ENCODE results near the gene PALLD. TPM values are rescaled to one million over a fixed set of nuclear protein-coding genes. Genes with fewer than 3 reads are reported as not detected.

PALLD gene
- total and polyA plus RNA-seq, 2 of the 13 experiments (the other 11 are each of a cell fraction or from before 2014, with no cell fraction given): 0.50 to 1.5 TPM

DNA sequence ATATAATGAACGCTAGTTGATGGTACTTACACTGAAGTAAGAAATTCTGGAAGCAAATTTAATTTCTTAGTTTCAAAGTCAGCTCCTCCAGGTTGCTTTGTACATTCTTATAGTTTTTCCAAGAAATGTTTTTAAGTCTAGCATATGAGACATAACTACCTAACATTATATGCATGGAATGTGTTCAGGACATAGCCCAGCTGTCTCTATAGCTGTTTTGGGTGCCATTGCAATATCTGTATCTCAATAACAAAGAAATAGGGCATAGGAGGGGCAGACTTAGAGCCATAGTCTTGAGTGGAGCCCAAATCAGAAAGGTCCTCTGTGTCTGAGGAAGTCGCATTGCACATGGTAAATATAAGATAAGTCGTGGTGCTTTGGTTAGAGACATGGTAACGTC, 369.8 kb downstream of the PALLD start (continued):
- TF ChIP-seq, protein P1, sequence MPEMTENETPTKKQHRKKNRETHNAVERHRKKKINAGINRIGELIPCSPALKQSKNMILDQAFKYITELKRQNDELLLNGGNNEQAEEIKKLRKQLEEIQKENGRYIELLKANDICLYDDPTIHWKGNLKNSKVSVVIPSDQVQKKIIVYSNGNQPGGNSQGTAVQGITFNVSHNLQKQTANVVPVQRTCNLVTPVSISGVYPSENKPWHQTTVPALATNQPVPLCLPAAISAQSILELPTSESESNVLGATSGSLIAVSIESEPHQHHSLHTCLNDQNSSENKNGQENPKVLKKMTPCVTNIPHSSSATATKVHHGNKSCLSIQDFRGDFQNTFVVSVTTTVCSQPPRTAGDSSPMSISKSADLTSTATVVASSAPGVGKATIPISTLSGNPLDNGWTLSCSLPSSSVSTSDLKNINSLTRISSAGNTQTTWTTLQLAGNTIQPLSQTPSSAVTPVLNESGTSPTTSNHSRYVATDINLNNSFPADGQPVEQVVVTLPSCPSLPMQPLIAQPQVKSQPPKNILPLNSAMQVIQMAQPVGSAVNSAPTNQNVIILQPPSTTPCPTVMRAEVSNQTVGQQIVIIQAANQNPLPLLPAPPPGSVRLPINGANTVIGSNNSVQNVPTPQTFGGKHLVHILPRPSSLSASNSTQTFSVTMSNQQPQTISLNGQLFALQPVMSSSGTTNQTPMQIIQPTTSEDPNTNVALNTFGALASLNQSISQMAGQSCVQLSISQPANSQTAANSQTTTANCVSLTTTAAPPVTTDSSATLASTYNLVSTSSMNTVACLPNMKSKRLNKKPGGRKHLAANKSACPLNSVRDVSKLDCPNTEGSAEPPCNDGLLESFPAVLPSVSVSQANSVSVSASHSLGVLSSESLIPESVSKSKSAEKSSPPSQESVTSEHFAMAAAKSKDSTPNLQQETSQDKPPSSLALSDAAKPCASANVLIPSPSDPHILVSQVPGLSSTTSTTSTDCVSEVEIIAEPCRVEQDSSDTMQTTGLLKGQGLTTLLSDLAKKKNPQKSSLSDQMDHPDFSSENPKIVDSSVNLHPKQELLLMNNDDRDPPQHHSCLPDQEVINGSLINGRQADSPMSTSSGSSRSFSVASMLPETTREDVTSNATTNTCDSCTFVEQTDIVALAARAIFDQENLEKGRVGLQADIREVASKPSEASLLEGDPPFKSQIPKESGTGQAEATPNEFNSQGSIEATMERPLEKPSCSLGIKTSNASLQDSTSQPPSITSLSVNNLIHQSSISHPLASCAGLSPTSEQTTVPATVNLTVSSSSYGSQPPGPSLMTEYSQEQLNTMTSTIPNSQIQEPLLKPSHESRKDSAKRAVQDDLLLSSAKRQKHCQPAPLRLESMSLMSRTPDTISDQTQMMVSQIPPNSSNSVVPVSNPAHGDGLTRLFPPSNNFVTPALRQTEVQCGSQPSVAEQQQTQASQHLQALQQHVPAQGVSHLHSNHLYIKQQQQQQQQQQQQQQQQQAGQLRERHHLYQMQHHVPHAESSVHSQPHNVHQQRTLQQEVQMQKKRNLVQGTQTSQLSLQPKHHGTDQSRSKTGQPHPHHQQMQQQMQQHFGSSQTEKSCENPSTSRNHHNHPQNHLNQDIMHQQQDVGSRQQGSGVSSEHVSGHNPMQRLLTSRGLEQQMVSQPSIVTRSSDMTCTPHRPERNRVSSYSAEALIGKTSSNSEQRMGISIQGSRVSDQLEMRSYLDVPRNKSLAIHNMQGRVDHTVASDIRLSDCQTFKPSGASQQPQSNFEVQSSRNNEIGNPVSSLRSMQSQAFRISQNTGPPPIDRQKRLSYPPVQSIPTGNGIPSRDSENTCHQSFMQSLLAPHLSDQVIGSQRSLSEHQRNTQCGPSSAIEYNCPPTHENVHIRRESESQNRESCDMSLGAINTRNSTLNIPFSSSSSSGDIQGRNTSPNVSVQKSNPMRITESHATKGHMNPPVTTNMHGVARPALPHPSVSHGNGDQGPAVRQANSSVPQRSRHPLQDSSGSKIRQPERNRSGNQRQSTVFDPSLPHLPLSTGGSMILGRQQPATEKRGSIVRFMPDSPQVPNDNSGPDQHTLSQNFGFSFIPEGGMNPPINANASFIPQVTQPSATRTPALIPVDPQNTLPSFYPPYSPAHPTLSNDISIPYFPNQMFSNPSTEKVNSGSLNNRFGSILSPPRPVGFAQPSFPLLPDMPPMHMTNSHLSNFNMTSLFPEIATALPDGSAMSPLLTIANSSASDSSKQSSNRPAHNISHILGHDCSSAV (CRISPR knock-in tag; IDR thresholded peaks at IDR 0.05; ENCODE audit: borderline replicate concordance): no peak

DNA sequence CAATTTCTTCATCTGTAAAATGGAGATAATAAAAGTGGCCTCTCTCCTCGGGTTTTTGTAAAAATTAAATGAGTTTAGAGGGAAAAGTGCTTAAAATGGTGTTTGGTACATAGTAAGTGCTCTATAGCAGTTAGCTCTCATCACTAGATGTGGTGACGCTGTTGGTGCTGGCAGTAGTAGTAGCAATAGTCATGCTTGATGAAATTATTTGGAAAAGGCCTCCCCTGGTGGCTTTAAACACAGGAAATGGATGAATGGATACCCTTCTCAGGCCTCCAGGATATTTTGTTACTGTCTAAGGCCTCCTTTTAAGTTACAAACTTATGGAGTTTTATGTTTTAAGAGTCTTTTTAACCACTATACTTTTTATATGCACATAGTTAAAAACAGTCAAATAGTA, 370.3 kb downstream of the PALLD start:
- no peak overlapping the region for H3K27ac ChIP-seq (ENCODE audit: extremely low read length, insufficient read depth, low read length)
- no peak for ATAC-seq
- no peak overlapping the region for H2AFZ ChIP-seq (ENCODE audit: low read length)
- WGBS (ENCODE audit: low lambda C conversion rate): 84% methylated on average over 2 of the region's 2 CpGs
- H3K79me2 ChIP-seq (ENCODE audit: insufficient read depth, low read length): no peaks in the 10 kb centered on the region
- no peaks in the 10 kb centered on the region for H3K27me3 ChIP-seq (ENCODE audit: control insufficient read depth in 1 of 2, insufficient read depth in 2 of 2, low read length in 2 of 2)
- H4K20me1 ChIP-seq (ENCODE audit: insufficient read depth, low read length): no peaks in the 10 kb centered on the region
- intact Hi-C loops (cut with micrococcal nuclease; ENCODE audit: unreplicated experiment) (no loop called here), in situ Hi-C loops (cut with HindIII; ENCODE audit: extremely low pct_ligation_motif_present, low pct_unique_long_range_greater_than_20kb) (no loop called here)
- ChIA-PET POLR2A (no interaction called here), CTCF (ENCODE audit: low intra/inter-chr PET ratio, low total read pairs) (no interaction called here)
- H3K4me3 ChIP-seq (replicated peaks in 1 of 3; ENCODE audit: insufficient read depth in 1 of 3, low read depth in 2 of 3, low read length in 3 of 3): no peak overlapping the region
- no peaks in the 10 kb centered on the region; a peak in 1 of 5 replicates for H3K36me3 ChIP-seq (replicated peaks in 1 of 2; ENCODE audit: control insufficient read depth in 1 of 2, insufficient read depth in 2 of 2, low read length in 2 of 2)
- FAIRE-seq: no peak
- H3K9me3 ChIP-seq (ENCODE audit: low read length): no peaks in the 10 kb centered on the region
- H3K9ac ChIP-seq (ENCODE audit: insufficient read depth, low read depth, low read length): no peak overlapping the region
- DNase-seq (ENCODE audit: low spot score): no peak
- H3K4me2 ChIP-seq (ENCODE audit: low read depth, low read length): no peak overlapping the region
- BruUV-seq (replicated peaks): no TSS peak
- no peaks in the 10 kb centered on the region for H3K4me1 ChIP-seq (ENCODE audit: insufficient read depth, low read length)
- TF ChIP-seq NFKBIZ (CRISPR knock-in tag; IDR thresholded peaks at IDR 0.05) (no peak), ZNF747 (CRISPR knock-in tag; IDR thresholded peaks at IDR 0.05; ENCODE audit: borderline replicate concordance) (no peak), TAF15 (IDR thresholded peaks at IDR 0.05; ENCODE audit: low read depth, low read length, poor library complexity, severe bottlenecking) (no peak), ZNF563 (CRISPR knock-in tag; IDR thresholded peaks at IDR 0.05) (no peak), ZSCAN21 (CRISPR knock-in tag; IDR thresholded peaks at IDR 0.05; ENCODE audit: borderline replicate concordance) (no peak), ZNF615 (CRISPR knock-in tag; IDR thresholded peaks at IDR 0.05; ENCODE audit: borderline replicate concordance) (no peak), SCMH1 (CRISPR knock-in tag; IDR thresholded peaks at IDR 0.05; ENCODE audit: borderline replicate concordance) (no peak)
- TF ChIP-seq, protein P2, sequence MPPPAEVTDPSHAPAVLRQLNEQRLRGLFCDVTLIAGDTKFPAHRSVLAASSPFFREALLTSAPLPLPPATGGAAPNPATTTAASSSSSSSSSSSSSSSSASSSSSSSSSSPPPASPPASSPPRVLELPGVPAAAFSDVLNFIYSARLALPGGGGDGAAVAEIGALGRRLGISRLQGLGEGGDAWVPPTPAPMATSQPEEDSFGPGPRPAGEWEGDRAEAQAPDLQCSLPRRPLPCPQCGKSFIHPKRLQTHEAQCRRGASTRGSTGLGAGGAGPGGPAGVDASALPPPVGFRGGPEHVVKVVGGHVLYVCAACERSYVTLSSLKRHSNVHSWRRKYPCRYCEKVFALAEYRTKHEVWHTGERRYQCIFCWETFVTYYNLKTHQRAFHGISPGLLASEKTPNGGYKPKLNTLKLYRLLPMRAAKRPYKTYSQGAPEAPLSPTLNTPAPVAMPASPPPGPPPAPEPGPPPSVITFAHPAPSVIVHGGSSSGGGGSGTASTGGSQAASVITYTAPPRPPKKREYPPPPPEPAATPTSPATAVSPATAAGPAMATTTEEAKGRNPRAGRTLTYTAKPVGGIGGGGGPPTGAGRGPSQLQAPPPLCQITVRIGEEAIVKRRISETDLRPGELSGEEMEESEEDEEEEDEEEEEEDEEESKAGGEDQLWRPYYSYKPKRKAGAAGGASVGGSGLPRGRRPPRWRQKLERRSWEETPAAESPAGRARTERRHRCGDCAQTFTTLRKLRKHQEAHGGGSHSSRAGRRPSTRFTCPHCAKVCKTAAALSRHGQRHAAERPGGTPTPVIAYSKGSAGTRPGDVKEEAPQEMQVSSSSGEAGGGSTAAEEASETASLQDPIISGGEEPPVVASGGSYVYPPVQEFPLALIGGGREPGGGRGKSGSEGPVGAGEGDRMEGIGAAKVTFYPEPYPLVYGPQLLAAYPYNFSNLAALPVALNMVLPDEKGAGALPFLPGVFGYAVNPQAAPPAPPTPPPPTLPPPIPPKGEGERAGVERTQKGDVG (CRISPR knock-in tag; IDR thresholded peaks at IDR 0.05; ENCODE audit: borderline replicate concordance): no peak
- TF ChIP-seq, protein P3, sequence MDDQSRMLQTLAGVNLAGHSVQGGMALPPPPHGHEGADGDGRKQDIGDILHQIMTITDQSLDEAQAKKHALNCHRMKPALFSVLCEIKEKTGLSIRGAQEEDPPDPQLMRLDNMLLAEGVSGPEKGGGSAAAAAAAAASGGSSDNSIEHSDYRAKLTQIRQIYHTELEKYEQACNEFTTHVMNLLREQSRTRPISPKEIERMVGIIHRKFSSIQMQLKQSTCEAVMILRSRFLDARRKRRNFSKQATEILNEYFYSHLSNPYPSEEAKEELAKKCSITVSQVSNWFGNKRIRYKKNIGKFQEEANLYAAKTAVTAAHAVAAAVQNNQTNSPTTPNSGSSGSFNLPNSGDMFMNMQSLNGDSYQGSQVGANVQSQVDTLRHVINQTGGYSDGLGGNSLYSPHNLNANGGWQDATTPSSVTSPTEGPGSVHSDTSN (CRISPR knock-in tag; IDR thresholded peaks at IDR 0.05; ENCODE audit: borderline replicate concordance): no peak
